ENCODE measurements around the gene SSPN.

- TF ChIP-seq CTCF (IDR thresholded peaks at IDR 0.05; ENCODE audit: low read length): no peak
- no peak for TF ChIP-seq EZH2 (optimal IDR thresholded peaks at IDR 0.05; ENCODE audit: low read depth, low read length)
These were observed 87.7 kb downstream of the SSPN start for GRCh38 chr12:26283046-26283445.
